ENCODE measurements around the gene ZSCAN18.
A peak's percentile ranks its signal among the peaks of the same experiment; 100 is the strongest.

Gene ZSCAN18

DNA sequence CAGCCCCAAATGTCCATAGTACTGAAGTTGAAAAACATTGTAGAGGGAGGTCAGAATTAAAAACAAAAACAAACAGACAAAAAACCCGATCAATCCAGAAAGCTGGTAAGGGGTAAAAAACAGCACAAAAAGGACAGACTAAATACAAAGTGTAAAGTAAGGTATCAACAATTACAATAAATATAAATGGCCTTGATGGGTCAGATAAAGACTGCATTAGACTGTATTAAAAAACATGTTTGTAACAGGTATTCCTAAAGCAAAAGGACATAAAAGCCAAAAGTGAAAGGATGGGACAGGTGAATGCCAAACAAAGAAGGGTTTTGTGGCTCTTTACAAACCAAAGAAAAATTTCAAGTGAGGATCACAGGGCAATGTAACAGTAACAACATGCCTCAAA is 36.2 kb upstream of the ZSCAN18 start:
- Histone ChIP-seq H3K27me3 (ENCODE audit: control insufficient read depth in 1 of 2, insufficient read depth in 1 of 2, low read length in 2 of 2) (no peaks in the 10 kb centered on the region), H3K4me1 (ENCODE audit: control insufficient read depth, insufficient read depth, low read depth, low read length) (no peaks in the 10 kb centered on the region), H2BK12ac (ENCODE audit: low read length in 2 of 2) (no peak overlapping the region), H3K36me3 (ENCODE audit: control insufficient read depth in 1 of 2, insufficient read depth in 2 of 2, low read depth in 1 of 2, low read length in 2 of 2) (peaks cover 63 to 91% of the 10 kb centered on the region in 2 experiments), H3K9ac (ENCODE audit: low read length) (no peak overlapping the region), H4K91ac (ENCODE audit: low read length) (no peak overlapping the region), H3K14ac (ENCODE audit: low read length in 2 of 2) (no peak overlapping the region), H2BK120ac (ENCODE audit: low read depth, low read length) (no peak overlapping the region), H3K4ac (ENCODE audit: low read depth in 1 of 2, low read length in 2 of 2) (no peak overlapping the region), H3K4me3 (ENCODE audit: insufficient read depth in 1 of 2, low read depth in 1 of 2, low read length in 2 of 2) (peak overlapping the region in 1 of 2 experiments; percentile 55), H2BK15ac (ENCODE audit: low read depth, poor library complexity, severe bottlenecking) (no peak overlapping the region), H4K8ac (ENCODE audit: low read length) (no peak overlapping the region), H3K79me1 (replicated peaks; ENCODE audit: low read length, poor library complexity, severe bottlenecking) (peaks cover 21% of the 10 kb centered on the region), H3K18ac (ENCODE audit: low read depth in 1 of 2, low read length in 2 of 2) (no peak overlapping the region), H2BK5ac (ENCODE audit: low read depth, low read length, poor library complexity, severe bottlenecking) (no peak overlapping the region), H3K27ac (ENCODE audit: low read length, poor library complexity, severe bottlenecking) (no peak overlapping the region), H2AK5ac (ENCODE audit: low read length, severe bottlenecking) (no peak overlapping the region), H3K9me3 (ENCODE audit: control insufficient read depth, low read length) (peaks cover 96% of the 10 kb centered on the region), H3K4me2 (ENCODE audit: low read length, poor library complexity, severe bottlenecking) (no peak overlapping the region), H2AFZ (ENCODE audit: low read depth, low read length) (no peak overlapping the region), H3K23ac (ENCODE audit: low read length in 2 of 2) (no peak overlapping the region)
- no peak for DNase-seq
- no CpG with 5 or more reads among the region's 1 CpG for WGBS

DNA sequence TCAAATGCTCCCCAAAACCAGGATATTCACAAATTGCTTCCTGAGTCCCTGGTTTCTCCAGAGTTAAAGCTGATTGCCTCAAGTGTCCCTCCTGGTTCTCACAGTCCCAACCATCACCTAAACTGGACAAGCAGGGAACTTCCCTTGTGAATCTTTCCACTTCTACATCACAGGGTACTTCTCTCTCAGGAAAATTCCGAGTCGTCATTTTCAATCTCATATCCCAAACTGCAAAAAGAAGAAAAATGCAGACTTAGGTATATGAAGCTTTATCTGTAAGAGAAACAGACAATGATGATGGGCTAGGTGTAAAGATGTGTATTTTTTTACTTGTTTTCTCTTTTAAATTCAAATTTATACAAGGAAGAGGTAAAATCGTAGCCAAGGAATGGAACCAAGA is 31.3 kb upstream of the ZSCAN18 start:
- no peak overlapping the region for H2BK12ac ChIP-seq (ENCODE audit: low read length in 2 of 2)
- no peak overlapping the region for H3K4ac ChIP-seq (ENCODE audit: low read depth in 1 of 2, low read length in 2 of 2)
- no peak overlapping the region for H4K91ac ChIP-seq (ENCODE audit: low read length)
- no peaks in the 10 kb centered on the region for H3K27me3 ChIP-seq (ENCODE audit: control insufficient read depth in 1 of 2, insufficient read depth in 1 of 2, low read length in 2 of 2)
- H3K9me3 ChIP-seq (ENCODE audit: control insufficient read depth, low read length): peaks cover 96% of the 10 kb centered on the region
- H3K36me3 ChIP-seq (ENCODE audit: control insufficient read depth in 1 of 2, insufficient read depth in 2 of 2, low read depth in 1 of 2, low read length in 2 of 2): peaks cover 62 to 83% of the 10 kb centered on the region in 2 experiments
- no peak overlapping the region for H2BK5ac ChIP-seq (ENCODE audit: low read depth, low read length, poor library complexity, severe bottlenecking)
- H2AK5ac ChIP-seq (ENCODE audit: low read length, severe bottlenecking): no peak overlapping the region
- H3K27ac ChIP-seq (ENCODE audit: low read length, poor library complexity, severe bottlenecking): no peak overlapping the region
- peak overlapping the region in 1 of 2 experiments; percentile 71 for H3K4me3 ChIP-seq (ENCODE audit: insufficient read depth in 1 of 2, low read depth in 1 of 2, low read length in 2 of 2)
- no peak overlapping the region for H3K23ac ChIP-seq (ENCODE audit: low read length in 2 of 2)
- DNase-seq: no peak
- H4K8ac ChIP-seq (ENCODE audit: low read length): no peak overlapping the region
- no peak overlapping the region for H2AFZ ChIP-seq (ENCODE audit: low read depth, low read length)
- no peaks in the 10 kb centered on the region for H3K4me1 ChIP-seq (ENCODE audit: control insufficient read depth, insufficient read depth, low read depth, low read length)
- no peak overlapping the region for H3K4me2 ChIP-seq (ENCODE audit: low read length, poor library complexity, severe bottlenecking)
- H3K18ac ChIP-seq (ENCODE audit: low read depth in 1 of 2, low read length in 2 of 2): no peak overlapping the region
- peaks cover 8% of the 10 kb centered on the region for H3K79me1 ChIP-seq (replicated peaks; ENCODE audit: low read length, poor library complexity, severe bottlenecking)
- no peak overlapping the region for H3K14ac ChIP-seq (ENCODE audit: low read length in 2 of 2)
- H2BK120ac ChIP-seq (ENCODE audit: low read depth, low read length): no peak overlapping the region
- H3K9ac ChIP-seq (ENCODE audit: low read length): no peak overlapping the region
- no peak overlapping the region for H2BK15ac ChIP-seq (ENCODE audit: low read depth, poor library complexity, severe bottlenecking)
- no CpG with 5 or more reads among the region's 3 CpGs for WGBS

DNA sequence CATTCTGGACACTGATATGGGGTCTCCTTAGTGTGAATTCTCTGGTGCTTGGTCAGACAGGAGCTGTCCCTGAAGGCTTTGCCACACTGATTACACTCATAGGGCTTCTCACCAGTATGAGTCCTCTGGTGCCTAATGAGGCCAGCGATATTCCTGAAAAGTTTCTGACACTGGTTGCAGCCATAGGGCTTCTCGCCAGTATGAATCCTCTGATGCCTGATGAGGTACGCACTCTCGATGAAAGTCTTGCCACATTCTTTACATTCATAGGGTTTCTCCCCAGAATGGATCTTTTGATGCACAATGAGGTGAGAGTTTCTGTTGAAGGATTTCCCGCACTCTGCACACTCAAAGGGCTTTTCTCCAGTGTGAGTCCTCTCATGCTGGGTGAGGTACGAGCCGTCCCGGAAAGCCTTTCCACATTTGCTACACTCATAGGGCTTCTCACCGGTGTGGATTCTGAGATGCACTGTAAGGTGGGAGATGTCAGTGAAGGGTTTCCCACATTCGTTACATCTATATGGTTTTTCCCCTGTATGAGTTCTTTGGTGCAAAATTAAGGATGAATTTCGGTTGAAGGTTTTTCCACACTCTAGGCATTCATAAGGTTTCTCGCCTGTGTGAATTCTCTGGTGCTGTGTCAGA is 30.1 kb upstream of the ZSCAN18 start:
- no peak overlapping the region for H2BK120ac ChIP-seq (ENCODE audit: low read depth, low read length)
- no peak overlapping the region for H2BK12ac ChIP-seq (ENCODE audit: low read length in 2 of 2)
- no peak overlapping the region for H3K4me2 ChIP-seq (ENCODE audit: low read length, poor library complexity, severe bottlenecking)
- no peak overlapping the region for H3K23ac ChIP-seq (ENCODE audit: low read length in 2 of 2)
- no peak overlapping the region for H2AFZ ChIP-seq (ENCODE audit: low read depth, low read length)
- H3K9me3 ChIP-seq (ENCODE audit: control insufficient read depth, low read length): peaks cover 96% of the 10 kb centered on the region
- no peak overlapping the region for H3K18ac ChIP-seq (ENCODE audit: low read depth in 1 of 2, low read length in 2 of 2)
- H4K8ac ChIP-seq (ENCODE audit: low read length): no peak overlapping the region
- no peak overlapping the region for H2BK15ac ChIP-seq (ENCODE audit: low read depth, poor library complexity, severe bottlenecking)
- DNase-seq: no peak
- WGBS: 100% methylated on average over 8 of the region's 12 CpGs
- no peaks in the 10 kb centered on the region for H3K4me1 ChIP-seq (ENCODE audit: control insufficient read depth, insufficient read depth, low read depth, low read length)
- H2AK5ac ChIP-seq (ENCODE audit: low read length, severe bottlenecking): no peak overlapping the region
- no peak overlapping the region for H2BK5ac ChIP-seq (ENCODE audit: low read depth, low read length, poor library complexity, severe bottlenecking)
- peaks cover 60 to 72% of the 10 kb centered on the region in 2 experiments for H3K36me3 ChIP-seq (ENCODE audit: control insufficient read depth in 1 of 2, insufficient read depth in 2 of 2, low read depth in 1 of 2, low read length in 2 of 2)
- peak overlapping the region in 1 of 2 experiments; percentile 71 for H3K4me3 ChIP-seq (ENCODE audit: insufficient read depth in 1 of 2, low read depth in 1 of 2, low read length in 2 of 2)
- no peak overlapping the region for H3K27ac ChIP-seq (ENCODE audit: low read length, poor library complexity, severe bottlenecking)
- H3K79me1 ChIP-seq (replicated peaks; ENCODE audit: low read length, poor library complexity, severe bottlenecking): peaks cover 4% of the 10 kb centered on the region
- no peak overlapping the region for H3K9ac ChIP-seq (ENCODE audit: low read length)
- H4K91ac ChIP-seq (ENCODE audit: low read length): no peak overlapping the region
- no peak overlapping the region for H3K4ac ChIP-seq (ENCODE audit: low read depth in 1 of 2, low read length in 2 of 2)
- H3K14ac ChIP-seq (ENCODE audit: low read length in 2 of 2): no peak overlapping the region
- H3K27me3 ChIP-seq (ENCODE audit: control insufficient read depth in 1 of 2, insufficient read depth in 1 of 2, low read length in 2 of 2): no peaks in the 10 kb centered on the region

DNA sequence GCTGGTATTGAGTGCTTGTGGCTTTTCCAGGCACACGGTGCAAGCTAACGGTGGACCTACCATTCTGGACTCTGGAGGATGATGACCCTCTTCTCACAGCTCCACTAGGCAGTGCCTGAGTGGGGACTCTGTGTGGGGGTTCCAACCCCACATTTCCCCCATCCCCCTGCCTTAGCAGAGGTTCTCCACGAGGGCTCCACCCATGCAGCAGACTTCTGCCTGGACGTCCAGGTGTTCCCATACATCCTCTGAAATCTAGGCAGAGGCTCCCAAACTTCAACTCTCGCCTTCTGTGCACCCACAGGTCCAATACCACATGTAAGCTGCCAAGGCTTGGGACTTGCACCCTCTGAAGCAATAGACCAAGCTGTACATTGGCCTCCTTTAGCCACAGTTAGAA is 25.3 kb upstream of the ZSCAN18 start:
- no peak for DNase-seq
- H2BK15ac ChIP-seq (ENCODE audit: low read depth, poor library complexity, severe bottlenecking): no peak overlapping the region
- 52% methylated on average over 5 of the region's 5 CpGs for WGBS
- H3K27ac ChIP-seq (ENCODE audit: low read length, poor library complexity, severe bottlenecking): no peak overlapping the region
- no peaks in the 10 kb centered on the region for H3K4me1 ChIP-seq (ENCODE audit: control insufficient read depth, insufficient read depth, low read depth, low read length)
- no peak overlapping the region for H4K8ac ChIP-seq (ENCODE audit: low read length)
- H3K9me3 ChIP-seq (ENCODE audit: control insufficient read depth, low read length): peaks cover 97% of the 10 kb centered on the region
- H3K79me1 ChIP-seq (replicated peaks; ENCODE audit: low read length, poor library complexity, severe bottlenecking): peaks cover 2% of the 10 kb centered on the region
- no peak overlapping the region for H2AFZ ChIP-seq (ENCODE audit: low read depth, low read length)
- H3K4me3 ChIP-seq (ENCODE audit: insufficient read depth in 1 of 2, low read depth in 1 of 2, low read length in 2 of 2): peak overlapping the region in 1 of 2 experiments; percentile 28
- no peak overlapping the region for H2BK5ac ChIP-seq (ENCODE audit: low read depth, low read length, poor library complexity, severe bottlenecking)
- no peaks in the 10 kb centered on the region for H3K27me3 ChIP-seq (ENCODE audit: control insufficient read depth in 1 of 2, insufficient read depth in 1 of 2, low read length in 2 of 2)
- H3K18ac ChIP-seq (ENCODE audit: low read depth in 1 of 2, low read length in 2 of 2): no peak overlapping the region
- no peak overlapping the region for H3K23ac ChIP-seq (ENCODE audit: low read length in 2 of 2)
- H2BK12ac ChIP-seq (ENCODE audit: low read length in 2 of 2): no peak overlapping the region
- no peak overlapping the region for H2AK5ac ChIP-seq (ENCODE audit: low read length, severe bottlenecking)
- no peak overlapping the region for H3K4ac ChIP-seq (ENCODE audit: low read depth in 1 of 2, low read length in 2 of 2)
- H3K14ac ChIP-seq (ENCODE audit: low read length in 2 of 2): no peak overlapping the region
- H2BK120ac ChIP-seq (ENCODE audit: low read depth, low read length): no peak overlapping the region
- H3K36me3 ChIP-seq (ENCODE audit: control insufficient read depth in 1 of 2, insufficient read depth in 2 of 2, low read depth in 1 of 2, low read length in 2 of 2): peaks cover 25 to 29% of the 10 kb centered on the region in 2 experiments
- H3K9ac ChIP-seq (ENCODE audit: low read length): no peak overlapping the region
- no peak overlapping the region for H4K91ac ChIP-seq (ENCODE audit: low read length)
- no peak overlapping the region for H3K4me2 ChIP-seq (ENCODE audit: low read length, poor library complexity, severe bottlenecking)

Measured in mesenchymal stem cell (in vitro differentiated cells and primary cell).